ENCODE results near the gene NR1D2.

NR1D2 gene

DNA sequence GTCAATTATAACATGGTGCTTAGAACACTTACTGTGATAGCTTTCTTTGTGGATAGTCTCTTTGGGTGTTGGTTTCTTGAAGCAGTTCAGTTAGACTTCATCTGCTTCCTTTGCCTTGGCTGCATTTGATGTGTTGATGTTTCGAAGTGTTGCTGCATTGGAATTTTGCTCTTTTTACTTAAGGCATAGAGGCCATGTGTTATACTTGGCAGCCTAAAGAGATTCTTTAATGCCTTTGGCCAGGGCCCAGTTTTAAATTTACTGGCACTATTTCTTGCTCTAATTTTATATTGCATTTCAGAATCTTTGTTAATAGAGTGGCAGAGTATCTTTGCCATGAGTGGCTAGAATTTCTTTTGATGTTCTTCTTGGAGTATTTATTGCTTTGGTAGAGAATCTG, 21.2 kb downstream of the NR1D2 start:
- no peak for DNase-seq

DNA sequence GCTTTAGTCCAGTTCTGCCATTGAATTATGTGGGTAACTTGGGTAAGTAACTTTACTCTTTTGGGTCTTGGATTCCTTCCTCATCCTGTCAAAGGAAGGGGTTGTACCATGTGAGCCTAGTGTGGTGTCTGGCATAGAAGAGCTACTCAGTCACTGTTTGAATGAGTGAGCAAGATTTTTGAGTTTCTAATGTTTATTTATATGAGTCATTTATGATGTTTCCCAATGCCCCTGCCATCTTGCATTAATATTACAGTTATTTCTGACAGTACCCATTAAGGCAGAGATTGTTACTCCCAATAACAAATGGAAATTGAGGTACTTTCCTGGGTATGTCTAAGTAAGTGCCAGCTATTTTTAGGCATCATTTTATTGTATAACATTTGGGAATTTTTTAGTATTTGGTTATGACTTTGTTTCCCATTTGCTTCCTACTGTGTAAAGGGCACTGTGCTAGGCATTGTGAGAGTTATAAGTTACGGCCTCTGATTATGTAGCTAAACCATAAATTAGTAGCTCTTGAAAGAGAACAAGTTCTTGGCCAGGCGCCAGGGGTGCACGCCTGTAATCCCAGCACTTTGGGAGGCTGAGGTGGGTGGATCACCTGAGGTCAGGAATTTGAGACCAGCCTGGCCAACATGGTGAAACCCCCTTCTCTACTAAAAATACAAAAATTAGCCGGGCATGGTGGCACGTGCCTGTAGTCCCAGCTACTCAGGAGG, 23.5 kb downstream of the NR1D2 start:
- DNase-seq = no peak

DNA sequence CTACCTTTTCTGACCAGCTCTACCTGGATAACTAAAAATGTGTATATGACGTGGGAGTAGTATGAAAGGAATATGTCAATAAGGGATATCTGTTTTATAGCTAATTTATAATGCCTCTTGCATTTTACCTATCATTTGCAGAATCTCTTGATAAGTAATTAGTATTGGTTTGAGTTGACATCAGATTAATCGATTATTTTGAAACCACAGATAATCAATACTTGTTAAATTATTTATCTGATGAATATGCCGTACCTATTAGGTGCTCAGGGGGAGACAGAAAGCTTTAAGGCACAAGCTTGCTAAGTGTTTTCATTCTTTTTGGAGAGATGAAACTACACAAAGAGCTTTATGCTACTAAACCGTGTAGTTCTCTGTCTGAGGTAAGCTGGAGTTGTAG, 24.3 kb downstream of the NR1D2 start:
- no peak for DNase-seq

DNA sequence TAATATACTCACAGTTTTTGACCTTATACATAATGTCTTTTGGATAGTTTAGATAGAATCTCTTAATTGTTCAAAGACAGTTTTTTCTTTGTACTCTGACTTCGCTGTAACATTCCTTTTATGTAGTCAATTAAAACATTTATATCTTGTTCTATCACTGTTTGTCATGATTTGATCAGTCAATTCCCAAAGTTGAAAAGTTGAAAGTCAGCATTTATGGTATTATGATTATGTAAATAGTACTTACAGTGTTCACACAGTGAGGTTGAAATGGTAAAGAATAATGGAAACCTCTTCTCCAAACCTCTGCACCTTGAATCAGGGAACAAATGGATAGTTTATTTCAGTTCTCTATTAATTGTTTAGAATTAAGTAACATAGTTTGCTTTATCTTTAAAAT, 26.6 kb downstream of the NR1D2 start:
- no peak for DNase-seq

DNA sequence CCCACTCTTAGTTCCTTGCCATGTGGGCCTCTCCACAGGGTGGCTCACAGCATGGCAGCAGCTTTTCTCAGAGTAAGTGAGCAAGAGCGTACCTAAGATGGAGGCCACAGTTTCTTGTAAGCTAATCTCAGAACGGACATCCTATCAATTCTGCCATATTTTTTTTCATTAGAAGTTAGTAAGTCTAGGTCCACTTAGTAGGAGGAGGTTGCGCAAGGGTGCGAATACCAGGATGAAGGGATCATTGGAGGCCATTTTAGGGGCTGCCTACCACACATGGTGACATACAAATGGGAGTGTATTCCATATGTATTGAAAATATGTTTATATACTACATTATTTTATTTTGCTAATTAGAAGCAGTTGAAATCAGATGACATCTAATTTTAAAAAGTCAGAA, 31.5 kb downstream of the NR1D2 start:
- DNase-seq = no peak

DNA sequence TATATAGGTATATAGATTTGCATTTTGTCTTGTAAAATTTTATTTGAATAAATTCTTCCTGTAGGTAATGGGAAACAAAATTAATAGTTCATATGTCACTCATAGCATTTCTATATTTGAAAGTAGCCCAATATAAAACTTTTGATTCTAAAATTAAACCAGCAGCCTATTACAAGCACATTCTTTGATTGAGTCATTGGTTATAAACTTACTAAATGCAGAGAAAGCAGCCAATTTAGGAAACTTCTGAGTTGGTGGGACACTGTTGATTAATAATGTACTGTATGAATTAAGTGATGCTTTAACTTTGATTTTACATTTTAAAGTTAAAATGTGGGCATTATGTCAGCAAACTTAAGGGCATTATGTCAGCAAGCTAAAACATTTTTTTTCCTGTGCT, 34.5 kb downstream of the NR1D2 start:
- DNase-seq = no peak

DNA sequence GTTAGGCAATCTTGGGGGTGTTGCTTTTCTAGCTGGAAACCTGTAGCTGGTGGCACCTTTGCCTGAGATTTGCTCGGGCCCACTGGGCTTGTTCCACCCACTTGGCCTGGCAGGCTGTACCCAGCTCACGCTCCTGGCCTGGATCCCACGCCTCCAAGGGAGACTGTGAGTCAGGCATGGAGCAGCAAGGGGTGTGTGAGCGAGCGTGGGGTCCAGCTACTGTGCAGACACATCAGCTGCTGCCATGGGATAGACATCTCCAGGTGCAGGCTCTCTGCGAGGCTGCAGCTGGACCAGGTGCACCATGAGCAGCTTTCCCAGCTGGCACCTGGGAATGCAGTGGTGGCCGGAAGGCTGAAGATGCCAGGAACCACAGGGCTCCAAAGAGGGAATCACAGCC, 36.0 kb downstream of the NR1D2 start:
- peak in 3 of 14 donors; percentile 6 to 20 (median 7) for DNase-seq

DNA sequence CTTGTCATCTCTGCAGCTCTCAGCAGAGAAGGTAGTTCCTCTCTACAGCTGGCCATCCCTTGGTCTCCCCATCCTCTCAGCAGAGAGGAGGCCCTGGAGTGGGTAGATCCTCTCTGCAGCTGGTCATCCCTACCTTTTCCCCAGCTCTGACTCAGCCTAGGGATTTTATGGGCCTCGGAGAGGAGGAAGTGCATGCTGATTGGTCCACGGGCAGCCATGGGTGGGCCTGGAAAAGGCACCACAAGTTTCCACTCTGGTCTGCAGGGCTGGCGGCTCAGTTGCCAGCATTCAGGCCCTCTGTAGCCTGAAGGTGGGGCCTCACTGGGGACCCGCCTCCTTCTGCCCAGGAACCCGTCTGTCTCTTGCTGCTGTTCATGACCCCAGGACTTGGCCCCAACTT, 36.9 kb downstream of the NR1D2 start:
- no peak for DNase-seq

DNA sequence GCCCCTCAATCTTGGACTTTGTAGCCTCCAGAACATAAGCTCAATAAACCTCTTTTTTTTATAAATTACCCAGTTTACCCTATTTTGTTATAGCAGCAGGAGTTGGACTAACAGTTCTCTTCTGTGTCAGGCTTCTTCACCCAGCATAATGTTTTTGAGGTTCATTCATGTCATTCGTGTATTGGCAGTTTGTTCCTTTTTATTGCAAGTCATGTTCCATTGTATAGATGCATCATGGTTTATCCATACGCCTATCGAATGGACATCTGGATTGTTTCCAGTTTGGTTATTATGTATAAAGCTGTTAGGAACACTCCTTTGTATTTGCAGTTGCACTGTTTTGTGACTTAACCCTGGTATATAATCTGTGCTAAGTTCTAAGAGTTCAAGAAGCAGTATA, 39.8 kb downstream of the NR1D2 start:
- no peak for DNase-seq

DNA sequence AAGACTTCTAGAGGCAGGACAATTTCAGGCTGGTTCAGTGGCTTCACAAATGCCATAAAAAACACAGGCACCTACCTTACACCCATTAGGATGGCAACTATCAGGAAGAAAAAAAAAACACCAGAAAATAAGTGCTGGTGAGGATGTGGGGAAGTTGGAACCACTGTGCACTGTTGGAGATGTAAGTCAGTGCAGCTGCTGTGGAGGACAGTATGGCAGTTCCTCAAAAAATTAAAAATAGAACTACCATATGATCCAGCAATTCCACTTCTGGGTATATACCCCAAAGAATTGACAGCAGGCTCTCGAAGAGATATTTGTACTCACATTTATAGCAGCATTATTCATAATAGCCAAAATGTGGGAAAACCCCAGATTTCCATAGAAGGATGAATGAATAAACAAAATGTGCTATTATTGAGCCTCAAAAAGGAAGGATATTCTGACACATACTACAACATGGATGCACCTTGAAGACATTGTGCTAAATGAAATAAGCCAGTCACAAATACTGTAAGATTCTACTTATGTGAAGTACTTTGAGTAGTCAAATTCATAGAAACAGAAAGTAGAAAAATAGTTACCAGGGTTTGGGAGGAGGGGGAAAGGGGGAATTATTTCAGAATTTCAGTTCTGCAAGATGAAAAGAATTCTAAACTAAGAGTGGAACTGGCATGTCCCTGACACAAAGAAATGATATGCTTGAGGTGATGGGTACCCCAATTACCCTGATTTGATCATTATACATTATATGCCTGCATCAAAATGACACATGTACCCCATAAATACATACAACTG, 40.9 kb downstream of the NR1D2 start:
- no peak for DNase-seq

DNA sequence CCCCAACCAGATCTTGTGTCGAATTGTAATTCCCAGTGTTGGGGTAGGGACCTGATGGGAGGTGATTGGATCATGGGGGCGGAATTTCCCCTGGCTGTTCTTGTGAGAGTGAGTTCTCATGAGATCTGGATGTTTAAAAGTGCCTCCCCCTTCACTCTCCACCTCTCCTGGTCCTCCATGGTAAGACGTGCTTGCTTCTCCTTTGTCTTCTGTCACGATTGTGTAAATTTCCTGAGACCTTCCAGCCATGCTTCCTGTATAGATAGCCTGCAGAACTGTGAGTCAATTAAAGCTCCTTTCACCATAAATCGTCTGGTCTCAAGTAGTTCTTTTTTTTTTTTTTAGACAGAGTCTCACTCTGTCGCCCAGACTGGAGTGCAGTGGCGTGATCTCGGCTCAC, 42.3 kb downstream of the NR1D2 start:
- DNase-seq = no peak

DNA sequence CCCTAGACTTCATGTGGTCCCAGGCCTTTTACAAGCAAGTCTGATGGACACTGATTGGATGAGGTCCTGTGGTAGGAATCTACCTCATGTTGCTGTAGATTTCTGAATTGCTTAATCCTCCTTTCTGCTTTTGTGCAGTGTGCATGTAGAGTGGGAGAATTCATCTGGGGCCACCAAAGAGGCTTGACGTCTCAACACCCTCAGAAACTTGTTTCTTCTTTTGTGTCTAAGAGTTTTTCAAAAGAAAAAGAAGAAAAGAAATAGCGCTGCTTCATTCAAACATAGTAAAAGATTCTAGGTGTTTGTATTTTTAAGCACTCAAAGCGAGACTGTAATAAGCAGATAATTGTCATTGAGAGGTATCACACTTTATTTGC, 46.2 kb downstream of the NR1D2 start:
- no peak for DNase-seq

DNA sequence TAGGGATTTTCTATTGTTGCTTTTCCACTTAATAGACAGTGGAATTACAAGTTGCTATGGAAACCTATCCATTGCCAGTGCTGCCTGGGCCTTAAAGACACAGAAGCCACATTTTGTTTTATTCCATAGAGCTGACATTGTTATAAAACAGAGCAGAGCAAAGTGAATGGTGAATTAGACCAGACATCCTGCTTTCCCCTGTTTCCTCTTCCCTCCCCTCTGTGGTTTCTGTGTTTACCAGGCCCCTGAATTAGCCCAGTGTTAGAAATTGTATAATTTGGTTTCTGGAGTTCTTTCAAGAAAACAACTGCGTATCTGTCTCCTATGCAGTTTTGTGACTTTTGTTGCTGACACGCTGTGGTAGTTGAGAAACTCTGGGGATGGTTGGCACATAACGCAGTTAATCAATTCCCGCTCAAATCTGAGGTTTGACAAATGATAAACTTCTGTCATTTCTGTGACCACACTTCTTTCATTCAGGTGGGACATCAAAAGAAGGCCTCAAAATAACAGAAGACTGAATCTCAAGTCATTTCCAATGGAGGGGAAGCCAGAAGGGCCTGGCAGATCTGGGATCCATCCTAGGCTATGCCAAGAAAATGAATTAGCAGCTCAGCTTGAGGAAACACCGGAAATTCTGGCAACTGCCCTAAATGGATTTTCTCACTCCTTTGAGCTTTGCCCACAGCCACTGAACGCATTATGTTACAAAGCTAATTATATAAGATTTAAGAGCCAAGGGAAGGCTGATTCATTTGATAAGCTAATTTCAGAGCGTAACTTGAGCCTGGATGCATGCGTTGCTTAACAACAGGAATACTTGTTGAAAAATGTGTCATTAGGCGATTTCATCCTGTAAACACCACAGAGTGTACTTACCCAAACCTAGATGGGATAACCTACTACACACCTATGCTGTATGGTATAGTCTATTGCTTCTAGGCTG, 46.9 kb downstream of the NR1D2 start:
- peak in 11 of 14 donors; percentile 24 to 80 (median 46) for DNase-seq

DNA sequence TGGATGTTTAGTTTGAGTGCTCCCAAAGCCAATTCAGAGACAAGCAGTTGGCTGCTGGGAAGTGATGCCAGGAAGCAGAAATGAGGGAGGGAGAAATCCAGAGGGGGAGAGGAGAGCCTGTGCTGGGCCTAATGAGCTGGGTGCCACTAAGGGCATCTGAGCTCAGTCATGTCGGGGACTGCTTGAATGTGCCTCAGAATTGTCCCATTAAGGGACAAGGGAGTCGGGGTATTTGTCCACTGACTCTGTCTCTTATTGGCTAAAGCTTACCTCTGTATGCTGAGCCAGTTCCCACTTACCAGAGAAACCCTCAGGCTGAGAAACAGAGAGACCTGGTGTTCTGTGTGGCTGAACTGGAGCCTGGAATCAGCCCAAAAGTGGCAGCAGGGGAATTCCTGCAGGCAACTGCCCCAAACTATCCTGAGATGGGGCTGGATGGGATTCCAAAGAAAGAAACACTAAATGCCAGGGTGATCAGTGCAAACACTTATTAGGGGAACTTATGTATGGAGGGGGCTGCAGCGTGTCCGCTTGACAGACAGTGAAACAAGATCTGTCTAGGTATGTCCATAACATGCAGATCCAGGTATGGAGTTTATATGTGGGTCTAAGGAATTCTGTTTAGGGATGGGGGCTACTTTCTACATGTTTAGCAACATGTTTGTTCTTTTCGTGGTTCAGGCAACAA, 48.6 kb downstream of the NR1D2 start:
- DNase-seq = peak in 5 of 14 donors; percentile 6 to 38 (median 17)

DNA sequence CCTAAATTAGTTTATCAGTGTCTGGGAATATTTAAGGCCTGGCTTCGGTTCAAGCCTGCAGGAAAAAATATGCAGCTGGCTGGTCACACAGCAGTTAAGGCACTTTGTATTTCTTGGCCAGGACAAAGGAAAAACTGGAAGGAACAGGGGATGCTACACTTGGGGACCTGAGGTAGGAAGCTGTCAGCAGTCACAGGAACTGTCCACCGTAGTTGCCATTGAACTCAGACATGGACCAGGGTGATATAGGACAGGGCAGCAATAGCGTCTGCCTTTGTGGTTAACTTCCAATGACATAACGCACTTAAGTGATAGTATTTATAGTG, 49.1 kb downstream of the NR1D2 start:
- no peak for DNase-seq

DNA sequence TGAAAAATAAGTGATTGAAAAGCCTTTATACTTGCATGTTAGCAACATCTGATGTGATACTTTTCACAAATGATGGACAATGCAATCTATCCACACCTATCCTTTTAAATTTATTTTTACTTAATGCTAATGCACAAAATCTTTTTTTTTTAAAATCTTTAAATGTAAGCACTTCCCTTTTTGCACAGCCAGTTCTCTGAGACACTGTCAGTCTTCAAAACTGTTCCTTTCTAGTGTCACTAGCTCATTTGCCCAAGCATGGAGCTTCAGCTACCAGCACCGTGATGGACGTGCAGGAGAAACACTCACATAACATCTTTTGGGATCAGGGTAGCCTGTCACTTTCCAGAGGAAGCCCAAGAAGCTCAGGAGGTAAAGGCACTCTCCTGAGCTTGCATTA, 50.1 kb downstream of the NR1D2 start:
- DNase-seq = no peak

DNA sequence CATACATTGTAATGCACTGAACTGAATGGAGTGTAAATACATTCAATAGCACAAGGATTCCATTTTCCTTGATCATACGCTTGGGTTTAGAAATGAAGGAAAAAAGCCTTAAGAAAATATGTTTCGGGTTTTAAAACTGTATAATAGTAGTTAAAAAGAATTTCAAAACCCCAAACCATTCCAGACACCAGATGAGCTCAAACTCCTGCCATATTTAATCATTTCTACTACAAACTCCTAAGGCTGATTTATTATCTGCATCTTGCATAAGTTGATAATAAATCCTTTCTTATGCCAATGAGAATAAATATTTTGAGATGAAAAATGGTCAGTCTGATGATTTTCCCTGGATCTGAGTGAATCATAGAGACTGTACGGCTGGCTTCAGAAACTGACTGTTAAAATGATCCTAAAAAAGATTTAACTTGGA, 51.0 kb downstream of the NR1D2 start:
- no peak for DNase-seq

DNA sequence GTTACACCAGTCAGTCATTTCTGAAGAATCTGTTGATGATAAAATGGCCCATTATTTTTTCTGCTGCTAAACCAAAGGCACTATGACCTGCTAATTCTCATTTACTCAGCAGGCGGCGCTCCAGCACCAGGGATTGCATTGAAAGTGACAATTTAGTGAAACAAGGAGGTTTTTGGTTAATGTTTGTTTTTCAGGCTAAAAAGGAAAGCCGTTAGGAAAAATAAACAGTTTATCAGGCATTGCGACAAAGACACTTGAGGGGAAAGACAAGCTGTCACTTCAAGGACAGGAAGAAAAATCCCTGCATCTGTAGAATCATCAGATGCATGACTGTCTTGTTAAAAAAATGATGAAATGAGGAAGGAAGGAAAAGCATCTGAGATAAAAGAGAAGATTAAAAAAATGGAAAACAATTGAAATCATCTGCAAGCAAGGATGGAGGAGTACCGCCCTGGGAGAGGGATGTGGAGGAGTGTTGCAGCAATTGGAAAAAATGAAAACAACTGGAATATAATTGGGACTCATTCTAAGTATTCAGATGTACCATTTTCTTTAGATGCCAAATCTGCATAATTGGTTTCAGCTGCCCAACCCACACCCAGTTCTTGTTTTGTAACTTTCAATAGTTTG, 54.0 kb downstream of the NR1D2 start:
- peak in 8 of 14 donors; percentile 6 to 65 (median 46) for DNase-seq

DNA sequence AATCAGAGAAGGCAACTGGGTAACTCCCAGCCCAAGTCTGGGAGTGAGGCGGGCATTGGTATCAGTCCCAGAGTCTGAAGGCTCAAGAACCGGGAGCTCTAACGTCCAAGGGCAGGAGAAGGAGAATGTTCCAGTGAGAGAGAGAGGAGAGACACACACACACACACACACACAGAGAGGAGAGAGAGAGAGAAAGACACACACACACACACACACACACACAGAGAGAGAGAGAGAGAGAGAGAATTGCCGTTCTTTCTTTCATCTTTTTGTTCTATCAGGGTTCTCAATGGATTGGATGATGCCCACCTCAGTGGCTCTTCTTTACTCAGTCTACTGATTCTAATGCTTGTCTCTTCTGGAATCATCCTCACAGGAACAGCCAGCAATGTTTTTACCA, 57.0 kb downstream of the NR1D2 start:
- DNase-seq = no peak

DNA sequence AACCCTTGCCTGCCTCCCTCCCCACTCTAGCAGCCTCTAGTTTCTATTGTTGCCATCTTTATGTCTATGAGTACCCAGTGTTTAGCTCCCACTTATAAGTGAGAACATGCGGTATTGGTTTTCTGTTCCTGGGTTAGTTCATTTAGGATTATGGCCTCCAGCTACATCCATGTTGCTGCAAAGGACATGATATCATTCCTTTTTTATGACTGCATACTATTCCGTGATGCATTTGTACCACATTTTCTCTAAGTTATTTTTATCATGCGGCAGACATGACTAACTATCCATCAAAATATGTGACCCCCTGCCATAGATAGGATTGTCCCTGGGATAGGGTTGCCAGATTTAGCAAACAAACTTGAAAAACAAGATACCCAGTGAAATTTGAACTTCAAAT, 58.4 kb downstream of the NR1D2 start:
- no peak for DNase-seq

DNA sequence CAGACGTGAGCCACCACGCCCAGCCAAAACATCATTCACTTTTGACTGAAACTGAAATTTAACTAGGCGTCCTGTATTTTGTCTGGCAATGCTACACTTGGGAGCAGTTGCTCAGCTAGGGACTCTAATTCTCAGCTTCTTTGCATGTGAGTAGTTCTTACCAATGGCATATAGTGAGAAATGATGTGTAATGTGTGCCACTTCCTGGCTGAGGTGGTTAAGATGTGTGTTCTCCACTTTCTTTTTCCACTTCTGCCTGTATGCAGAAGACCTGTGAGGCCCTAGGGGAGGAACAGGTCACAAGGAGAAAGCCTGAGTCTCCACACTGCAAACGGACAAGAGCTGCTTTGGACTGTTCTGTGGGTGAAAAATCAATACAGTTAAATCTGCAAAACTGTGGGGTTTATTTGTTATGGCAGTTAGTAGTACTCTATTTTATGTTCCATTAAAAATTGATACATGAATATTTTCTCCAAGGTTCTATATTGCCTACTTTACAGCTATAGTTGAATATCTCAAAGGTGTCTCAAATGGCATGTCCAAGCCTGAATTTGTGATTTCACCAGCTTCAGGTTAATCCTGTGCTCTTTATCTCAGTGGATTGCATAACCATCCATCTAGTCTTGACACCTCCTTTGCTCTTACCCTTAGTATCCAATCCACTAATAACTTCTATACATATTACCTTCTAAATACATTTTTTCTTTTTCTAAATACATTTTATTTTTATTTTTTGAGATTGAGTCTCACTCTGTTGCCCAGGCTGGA, 59.3 kb downstream of the NR1D2 start:
- no peak for DNase-seq

Data from C1 segment of cervical spinal cord (tissue), 14 donors.